AG09319 (cell line): ENCODE measurements around the gene ANKRD39.

Experiments used
- DNase-seq: peaks from one replicate; pipeline ENCODE4 v3.0.0-alpha.2; 2010; ENCODE audit warnings: low read depth; ENCODE audit errors: extremely low read depth
- TF ChIP-seq, protein P1 (sequence below): IDR thresholded peaks from 2 replicates; pipeline ENCODE4 v1.5.1; 2011; ENCODE audit warnings: low read depth, mild to moderate bottlenecking, inconsistent platforms, low read length, moderate library complexity

Gene ANKRD39

DNA sequence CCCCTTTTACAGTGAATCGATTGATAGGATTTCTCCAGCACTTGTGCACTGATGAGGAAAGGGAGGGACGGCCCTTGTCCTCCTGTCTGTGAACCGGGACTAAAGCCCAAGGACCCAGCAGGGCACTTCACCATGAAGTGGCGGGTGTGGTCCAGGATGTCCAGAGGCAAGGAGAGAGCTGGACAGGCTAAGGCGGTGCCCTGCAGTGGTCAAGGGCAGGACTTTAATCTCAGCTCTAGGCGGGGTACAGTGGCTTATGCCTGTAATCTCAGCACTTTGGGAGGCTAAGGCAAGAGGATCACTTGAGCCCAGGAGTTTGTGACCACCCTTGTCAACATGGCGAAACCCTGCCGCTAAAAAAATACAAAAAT lies 40.3 kb upstream of the ANKRD39 start:
- TF ChIP-seq, protein P1, sequence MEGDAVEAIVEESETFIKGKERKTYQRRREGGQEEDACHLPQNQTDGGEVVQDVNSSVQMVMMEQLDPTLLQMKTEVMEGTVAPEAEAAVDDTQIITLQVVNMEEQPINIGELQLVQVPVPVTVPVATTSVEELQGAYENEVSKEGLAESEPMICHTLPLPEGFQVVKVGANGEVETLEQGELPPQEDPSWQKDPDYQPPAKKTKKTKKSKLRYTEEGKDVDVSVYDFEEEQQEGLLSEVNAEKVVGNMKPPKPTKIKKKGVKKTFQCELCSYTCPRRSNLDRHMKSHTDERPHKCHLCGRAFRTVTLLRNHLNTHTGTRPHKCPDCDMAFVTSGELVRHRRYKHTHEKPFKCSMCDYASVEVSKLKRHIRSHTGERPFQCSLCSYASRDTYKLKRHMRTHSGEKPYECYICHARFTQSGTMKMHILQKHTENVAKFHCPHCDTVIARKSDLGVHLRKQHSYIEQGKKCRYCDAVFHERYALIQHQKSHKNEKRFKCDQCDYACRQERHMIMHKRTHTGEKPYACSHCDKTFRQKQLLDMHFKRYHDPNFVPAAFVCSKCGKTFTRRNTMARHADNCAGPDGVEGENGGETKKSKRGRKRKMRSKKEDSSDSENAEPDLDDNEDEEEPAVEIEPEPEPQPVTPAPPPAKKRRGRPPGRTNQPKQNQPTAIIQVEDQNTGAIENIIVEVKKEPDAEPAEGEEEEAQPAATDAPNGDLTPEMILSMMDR = no peak
- DNase-seq = no peak

DNA sequence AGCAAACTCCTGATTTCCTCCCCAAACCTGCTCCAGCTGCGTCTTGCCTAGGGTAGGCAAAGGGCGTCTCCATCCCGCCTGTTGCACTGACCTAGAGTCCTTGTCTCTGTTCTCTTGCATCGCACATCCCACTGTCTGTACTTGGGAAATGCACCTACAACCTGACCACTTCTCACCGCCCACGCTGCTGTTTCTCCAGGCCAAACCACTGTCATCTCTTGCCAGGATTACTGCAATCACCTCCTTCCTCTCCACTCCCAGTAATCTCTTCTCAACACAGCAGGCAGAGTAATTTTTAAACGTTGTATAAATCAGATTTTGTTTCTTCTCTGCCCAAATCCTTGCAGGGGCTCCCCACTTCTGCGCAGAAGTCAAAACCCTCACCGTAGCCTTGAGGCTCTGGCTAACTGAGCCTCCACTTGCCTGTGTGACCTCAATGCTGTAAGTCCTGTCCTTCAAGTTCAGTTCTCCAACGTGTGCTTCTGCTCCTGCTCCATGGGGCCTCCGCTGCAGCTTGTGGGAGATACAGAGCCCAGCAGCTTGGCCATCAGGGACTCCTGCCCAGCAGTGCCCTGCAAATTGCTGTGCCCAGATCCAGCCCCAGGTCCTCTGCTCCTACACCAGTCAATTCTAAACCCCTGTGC lies 39.8 kb upstream of the ANKRD39 start:
- TF ChIP-seq, protein P1 = no peak

DNA sequence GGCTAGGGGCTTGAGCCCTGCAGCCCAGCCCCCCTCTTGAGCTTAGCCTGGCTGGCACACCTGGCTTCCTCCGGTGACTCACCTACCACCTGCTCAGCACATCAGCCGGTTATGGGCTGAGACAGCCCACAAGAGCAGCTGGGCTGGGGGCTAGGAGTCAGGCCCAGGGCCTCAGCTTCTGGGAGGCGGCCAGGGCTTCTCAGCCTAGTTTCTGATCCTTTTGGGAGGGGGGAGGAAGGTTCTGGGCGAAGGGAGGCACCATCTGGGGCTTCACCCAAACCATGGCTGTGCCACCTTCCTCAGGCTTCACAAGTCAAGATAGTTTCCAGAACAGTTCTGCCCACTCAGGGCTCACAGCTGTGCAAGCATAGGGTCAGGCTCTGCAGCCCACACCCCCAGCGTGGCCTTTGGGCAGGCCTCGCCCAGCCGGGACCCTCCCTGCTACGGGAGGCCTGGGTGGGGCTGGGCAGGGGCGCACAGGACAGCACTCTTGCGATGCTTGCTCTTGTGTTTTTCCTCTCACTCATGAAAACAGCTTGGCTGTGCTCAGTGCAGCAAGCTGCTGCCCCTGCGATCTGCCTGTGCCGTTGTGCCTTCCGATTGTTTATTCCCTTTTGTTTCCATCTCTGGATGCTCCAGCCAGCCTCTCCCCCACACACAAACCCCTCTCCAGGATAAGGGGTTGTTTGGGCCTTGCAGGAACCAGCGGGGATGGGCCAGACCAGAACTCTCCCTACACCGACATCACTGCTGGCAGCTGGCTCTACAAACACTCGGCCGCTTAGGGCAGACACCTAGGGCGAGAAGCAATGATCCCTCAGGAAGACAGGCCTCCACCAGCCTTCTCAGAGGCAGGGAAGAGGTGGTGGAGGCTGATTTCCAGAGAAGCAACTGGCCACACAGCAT lies 38.2 kb upstream of the ANKRD39 start:
- no peak for DNase-seq
- TF ChIP-seq, protein P1 = no peak

More for the DNA sequence above, 39.8 kb upstream of the ANKRD39 start:
- DNase-seq = no peak

DNA sequence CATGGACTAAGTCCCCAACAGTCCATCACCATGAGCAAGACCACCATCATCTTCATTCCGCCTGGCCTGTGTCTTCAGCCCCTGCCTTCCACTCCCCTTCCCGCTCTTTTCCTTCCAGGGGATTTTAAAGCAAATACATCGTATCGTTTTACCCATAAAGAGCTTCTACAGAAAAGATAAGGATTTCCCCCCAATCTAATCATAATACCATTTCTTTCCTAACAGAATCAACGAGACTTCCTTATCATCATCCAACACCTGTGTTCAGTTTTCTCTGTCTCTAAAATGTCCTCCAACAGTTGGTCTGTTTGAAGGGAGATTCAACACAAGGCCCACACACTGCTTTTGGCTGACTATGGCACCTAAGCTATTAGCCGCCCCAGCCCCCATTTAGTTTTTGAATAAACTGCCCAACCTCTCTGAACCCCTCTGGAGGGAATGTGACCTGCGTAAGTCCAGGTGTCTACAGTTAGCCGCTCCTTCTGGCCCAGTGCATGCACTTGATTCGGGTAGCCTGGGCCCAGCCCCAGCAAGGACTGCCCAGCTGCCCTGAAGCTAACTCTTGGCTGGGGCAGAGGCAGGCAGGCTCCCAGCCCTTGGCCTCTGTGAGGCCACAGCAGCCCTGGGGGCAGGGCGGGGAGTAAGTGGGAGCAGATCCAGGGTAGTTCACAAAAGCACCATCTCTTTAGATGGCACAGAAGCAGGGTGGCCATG lies 37.4 kb upstream of the ANKRD39 start:
- DNase-seq = no peak
- TF ChIP-seq, protein P1 = no peak

DNA sequence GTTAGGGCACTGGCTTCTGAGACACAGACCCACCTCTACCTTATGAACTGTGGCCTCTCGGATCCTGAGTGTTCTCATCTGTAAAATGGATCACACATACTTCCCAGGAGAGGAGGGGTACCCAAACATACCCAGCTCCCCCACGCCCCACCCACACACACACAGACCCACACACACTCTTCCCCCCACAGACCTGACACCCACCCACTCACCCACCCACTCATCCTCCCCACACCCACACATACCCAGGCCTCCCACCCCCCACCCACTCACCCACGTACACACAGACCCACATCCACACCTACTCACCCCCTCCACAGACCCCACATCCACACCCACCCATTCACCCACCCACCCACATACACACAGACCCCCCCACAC lies 36.3 kb upstream of the ANKRD39 start:
- no peak for DNase-seq
- TF ChIP-seq, protein P1 = no peak

DNA sequence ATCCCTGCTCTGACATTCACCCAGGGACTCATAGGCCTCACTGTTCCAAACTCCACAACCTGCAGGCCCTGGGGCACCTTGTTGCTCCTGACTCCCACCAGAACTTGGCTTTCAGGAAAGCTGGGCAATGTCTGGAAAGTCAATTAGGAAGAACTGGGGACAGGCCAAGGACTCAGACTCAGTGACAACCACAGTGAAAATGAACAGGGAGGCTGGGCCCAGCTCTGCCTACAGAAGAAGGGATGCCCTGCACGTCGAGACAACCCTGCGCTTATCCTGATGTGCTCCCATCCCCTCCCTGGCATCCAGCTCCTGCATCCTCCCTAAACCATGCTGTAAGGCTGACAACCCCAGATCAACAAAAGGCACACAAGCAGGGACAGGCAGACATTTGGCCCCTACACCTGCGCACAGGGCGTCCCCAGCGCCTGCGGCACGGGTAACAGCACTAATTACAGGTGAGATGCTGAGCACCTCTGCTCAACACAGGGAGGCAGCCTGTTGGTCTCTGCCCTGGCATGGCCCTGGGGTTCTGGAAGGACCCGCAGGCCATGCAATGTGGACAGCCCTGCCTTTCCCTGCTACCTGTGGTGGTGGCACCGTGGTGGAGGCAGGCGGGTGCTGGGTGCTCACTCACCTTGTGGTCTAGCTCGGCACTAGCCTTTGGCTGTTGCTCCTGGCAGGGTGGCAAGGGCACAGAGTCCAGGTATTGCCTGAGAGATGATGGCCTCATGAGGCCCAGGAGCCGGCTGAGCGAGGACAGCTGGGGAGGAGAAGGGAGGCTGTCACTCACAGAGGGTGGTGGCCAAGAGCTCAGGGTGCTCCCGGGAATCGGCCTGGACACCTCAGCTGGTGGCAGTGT lies 35.7 kb upstream of the ANKRD39 start:
- TF ChIP-seq, protein P1 = no peak
- DNase-seq = no peak
